ENCODE measurements around the gene GRIK4.

- no peak for TF ChIP-seq GATA2 (IDR thresholded peaks at IDR 0.05; ENCODE audit: low read depth, low read length)
- TF ChIP-seq GATA3 (IDR thresholded peaks at IDR 0.05; ENCODE audit: low read depth, low read length), result no peak
These were observed 203.7 kb downstream of the GRIK4 start for GRCh38 chr11:120715239-120715638.
